GM18907 (cell line): Measurements from ENCODE around the gene PLA2G15.
A peak's percentile ranks its signal among the peaks of the same experiment; 100 is the strongest.

Source experiments
- ATAC-seq: cut with Tn5 transposase; IDR thresholded peaks from one replicate; pipeline ENCODE4 v1.9.1; 2021; ENCODE audit warnings: mild to moderate bottlenecking, moderate library complexity; ENCODE audit not compliant: unreplicated experiment

PLA2G15 gene

DNA sequence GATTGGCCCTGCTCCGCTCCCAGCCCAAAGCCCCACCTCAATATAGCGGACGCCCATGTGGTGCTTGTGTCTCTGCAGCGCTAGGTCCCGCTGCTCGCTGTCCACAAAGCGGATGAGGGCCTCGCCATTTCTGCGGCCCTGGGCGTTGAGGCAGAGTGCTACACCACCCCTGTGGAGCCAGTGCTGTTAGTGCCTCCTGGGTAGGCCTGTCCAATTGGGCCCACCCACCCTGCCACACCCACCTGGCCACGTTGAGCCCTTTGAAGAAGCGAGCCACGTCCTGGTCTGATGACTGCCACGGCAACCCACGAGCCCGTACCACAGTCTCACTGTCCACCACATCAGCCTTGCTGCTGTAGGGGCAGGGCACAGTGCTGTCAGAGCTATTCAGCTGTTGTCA, 12.8 kb upstream of the PLA2G15 start:
- no peak for ATAC-seq

DNA sequence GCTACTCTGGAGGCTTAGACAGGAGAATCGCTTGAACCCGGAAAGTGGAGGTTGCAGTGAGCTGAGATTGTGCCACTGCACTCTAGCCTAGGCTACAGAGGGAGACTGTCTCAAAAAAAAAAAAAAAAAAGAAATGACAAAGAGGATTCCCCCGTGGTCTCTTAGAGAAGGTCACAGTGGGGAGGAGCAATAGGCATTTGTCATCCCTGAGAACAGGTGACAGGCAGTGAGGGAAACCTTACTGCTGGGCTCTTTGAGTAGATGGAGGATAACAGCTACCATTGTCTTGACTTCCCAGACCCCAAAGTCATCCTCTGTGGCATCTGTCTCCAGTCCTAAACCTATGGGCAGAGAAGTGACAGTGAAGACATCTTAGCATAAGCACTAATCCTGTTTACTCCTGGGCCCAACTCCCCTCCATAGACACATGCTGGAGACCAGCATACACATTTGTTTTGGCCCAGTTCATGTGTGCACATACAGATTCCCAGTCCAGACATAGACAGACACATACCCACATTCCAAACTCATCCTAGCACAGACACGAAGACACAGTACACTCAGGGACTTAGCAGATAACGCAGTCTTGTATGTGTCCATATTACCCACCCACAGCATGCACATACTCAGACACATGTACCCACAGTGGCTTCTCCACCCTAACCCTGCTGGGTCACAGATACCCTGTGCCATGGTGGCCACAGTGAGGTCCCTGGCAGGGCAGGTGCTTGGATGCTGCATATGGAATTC, 11.9 kb upstream of the PLA2G15 start:
- ATAC-seq = no peak

DNA sequence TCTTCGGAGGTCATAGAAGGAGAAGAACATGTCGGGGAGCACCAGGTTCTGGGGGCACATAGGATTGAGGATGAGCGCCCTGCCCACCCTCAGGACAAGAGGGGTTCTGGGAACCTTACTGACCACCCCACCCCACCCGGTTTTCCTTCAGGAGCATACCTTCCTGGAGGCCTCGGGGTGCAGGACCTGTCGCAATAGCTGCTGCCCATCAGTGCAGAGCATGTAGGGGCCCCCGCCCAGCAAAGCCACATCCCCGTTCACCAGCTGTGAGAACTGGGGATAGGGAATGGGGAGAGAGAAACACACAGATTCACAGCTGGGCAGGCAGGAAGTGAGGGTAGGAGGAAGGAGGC, 11.4 kb upstream of the PLA2G15 start:
- no peak for ATAC-seq

DNA sequence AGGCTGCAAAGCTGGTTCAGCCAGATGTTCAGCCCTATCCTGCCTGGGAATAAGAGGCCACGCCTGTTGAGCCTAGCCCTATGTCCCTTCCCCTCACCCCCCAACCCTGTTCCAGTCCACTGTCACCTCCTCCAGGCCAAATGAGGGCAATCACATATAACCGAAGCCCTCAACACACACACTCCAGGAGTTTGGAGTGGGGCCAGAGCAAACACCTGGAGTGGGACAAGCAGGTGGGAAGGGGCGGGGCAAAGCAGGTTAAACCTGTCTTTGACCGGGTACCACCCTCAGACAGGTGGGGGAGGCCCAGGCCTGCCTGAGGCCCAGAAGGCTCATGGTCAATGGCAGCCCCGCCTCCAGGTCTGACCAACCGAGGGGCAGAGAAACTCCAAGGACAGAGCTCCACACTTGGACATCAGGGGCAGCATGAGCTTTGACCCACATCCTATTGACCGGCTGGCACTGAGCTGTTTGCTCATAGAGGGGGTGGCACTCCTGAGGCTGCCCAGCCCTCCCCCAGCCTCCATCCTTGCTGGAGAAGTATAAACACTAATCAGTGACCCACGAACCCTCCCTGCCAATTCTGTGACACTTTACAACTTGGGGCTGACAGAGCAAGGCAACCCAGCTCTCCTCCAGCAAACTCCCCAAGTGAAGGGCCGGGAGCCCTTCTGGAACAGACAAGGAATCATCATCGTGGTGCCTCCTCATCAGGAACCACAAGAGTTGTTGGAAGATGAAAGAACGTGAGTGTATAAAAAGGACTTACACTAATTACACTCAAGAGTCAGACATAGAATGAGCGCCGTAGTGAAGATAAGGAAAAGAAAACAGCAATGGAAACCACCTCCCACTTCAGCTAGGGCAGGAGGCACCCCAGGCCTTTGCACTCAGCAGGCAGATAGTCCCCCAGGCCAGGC, 10.7 kb upstream of the PLA2G15 start:
- no peak for ATAC-seq

DNA sequence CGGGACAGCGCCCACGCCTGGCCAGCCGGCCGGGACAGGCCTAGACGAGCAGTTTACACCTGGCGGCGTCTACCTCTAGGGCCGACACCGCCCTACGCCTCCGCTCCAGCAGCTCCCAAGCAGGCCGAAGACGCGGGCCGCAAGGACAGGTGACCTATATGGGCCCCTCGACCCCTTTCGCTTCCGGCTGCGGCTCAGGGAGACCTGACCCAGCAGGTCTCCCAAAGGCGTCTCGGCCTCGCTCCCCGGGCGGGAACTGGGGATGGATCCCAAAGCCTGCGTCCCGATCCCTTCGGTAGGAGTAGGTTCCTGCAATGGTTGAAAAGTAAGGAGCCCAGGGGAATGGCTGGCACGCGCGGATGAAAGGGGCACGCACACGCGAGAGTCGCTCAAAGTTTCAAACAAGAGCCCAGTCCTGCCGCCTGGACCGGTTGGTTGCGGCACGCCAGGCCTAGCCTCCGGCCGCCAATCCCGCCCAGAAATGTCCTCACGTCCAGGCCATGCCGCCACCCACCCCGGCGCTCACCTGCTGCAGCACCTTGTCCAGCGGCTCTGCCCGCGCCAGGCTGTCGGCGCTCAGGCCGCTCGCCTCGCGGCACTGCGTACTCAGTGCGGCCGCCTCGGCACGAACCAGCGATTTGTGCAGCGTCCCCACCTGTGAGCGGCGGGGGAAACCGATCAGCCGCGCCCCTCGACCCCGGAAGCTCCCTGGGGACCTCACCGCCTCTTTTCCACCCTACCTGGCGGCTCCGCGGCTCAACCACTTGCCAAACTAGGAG, 9.9 kb upstream of the PLA2G15 start:
- no peak for ATAC-seq

DNA sequence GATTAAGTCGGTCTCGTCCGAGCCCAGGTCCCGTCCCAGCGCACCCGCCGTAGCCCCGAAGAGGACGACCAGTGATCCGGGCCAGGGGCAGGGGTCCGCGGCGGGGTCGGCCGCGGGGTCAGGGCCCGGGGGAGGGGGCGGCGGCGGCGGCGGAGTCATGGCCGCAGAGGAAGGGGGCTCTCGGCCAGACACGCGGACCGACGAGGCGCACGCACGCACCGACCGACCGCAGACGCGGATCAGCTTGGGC, 9.4 kb upstream of the PLA2G15 start, which contains the start of gene ESRP2:
Gene ESRP2 (minus strand): TSS at position 241 of the 250 bp plus-strand sequence. CDS start 82 bp downstream, at position 159.
- no peak for ATAC-seq

DNA sequence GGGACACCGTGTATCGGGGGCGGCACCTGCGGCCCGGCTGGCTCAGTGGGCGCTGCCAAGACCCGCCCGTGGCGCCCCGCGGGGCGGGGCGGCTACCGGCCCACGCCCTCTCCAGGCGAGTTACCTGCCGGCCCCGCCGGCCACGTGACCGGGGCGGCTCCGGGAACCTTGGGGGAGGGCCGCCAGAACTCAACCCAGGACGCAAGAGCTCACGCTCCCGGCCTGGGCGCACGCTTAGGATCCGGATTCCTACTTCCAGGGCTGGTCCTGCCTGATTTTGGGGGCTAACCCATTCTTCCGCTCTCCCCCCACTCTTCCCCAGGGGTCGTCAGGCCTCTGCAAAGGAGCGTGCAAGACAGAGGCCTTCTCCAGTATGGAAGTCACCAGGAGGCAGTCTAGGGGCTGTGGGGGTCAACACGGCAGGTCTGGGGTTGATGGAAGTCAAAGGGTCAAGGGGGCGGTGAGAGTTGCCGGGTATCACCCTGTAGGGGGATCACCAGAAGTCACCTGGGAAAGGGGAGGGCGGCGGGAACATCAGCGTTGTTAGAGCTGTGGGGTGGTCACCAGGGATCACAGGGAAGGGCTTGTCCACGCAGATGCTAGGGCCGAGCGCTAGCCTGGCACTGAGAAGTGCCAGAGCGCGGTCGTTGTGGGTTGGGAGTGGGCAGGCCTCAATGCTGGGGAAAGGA, 8.9 kb upstream of the PLA2G15 start:
- ATAC-seq = no peak

DNA sequence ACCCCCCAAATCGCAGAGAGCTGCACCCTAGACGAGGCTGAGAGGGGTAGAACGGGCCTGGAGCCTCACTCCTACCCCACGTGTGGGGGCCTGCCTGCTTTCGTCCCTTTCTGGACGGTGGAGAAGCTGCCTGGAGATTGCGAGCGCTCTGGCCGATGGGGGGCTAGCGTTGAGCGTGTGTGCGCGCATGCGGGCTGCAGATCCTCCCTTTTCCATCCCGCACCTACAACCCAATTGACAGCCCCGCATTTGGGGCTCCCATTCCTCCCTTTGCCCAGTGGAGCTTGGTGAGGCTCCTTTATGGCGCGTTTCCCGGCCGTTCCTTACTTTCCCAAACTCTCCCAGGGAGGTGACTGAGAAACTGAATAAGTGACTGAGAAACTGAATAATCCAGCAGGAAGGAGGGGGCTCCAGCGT, 8.3 kb upstream of the PLA2G15 start:
- no peak for ATAC-seq

DNA sequence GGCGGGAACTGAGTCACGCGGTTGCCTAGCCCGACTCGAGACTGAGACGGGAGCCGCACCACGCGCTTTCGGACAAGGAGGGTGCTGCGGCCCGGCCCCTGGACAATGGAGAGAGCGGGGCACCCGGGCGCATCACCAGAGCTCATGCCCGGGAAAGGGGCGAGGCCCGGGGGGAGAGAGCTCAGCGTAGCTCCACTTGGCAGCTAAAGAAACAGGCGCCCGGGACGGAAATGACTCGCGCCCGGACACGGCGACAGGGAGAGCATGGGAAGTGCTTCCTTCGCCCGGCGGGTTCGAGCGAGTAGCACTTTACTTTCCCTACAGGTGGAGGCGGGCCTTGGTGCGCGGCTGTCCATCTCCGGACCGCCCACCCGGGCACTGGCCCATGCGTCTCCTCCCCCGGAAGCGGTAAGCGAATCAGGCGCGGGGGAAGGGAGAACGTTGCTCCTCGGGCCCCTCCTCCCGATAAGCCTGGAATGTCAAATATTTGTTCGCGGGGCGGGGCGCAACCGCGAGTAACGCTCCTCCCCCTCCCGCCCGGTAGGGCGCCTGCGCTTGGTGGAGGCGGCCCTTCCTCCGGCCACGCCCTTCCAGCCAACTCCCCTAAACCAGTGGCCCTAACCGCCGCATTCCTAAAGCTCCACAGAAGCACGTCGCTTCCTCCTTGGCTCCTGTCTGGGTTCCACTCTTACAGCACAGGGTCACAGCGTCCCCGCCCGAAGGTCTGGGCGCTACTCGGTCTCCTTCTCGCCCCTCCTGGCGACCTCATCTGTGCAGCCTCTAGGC, 7.7 kb upstream of the PLA2G15 start:
- ATAC-seq = peak; percentile 85

DNA sequence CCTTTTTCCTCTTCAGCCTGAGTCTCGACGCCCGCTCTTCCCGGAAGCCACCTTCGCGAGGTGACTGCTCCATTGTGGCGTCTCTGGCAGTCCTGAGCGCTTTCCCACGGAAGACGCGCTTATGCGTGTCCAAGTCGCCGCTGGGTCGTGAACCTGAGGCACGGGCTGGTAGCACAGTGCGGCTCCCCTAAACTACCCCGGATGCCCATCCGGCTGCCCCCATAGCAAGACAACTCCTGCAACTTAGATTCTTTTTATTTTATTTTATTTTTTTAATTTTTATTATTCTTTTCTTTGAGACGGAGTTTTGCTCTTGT, 7.2 kb upstream of the PLA2G15 start:
- no peak for ATAC-seq

DNA sequence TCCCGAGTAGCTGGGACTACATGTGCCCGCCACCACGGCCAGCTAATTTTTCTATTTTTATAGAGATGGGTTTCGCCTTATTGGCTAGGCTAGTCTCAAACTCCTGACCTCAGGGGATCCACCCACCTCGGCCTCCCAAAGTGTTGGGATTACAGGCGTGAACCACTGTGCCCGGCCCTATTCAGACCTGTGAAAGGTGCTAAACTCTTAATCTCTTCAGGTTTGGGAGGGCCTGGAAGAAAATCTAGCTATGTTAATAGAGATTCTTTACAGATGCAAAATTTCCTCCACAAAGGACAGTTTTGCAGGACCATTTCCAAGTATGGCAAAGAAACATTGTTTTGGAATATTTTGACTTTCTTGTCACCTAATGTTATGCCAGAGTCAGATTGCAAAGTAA, 3.1 kb upstream of the PLA2G15 start:
- ATAC-seq = no peak

DNA sequence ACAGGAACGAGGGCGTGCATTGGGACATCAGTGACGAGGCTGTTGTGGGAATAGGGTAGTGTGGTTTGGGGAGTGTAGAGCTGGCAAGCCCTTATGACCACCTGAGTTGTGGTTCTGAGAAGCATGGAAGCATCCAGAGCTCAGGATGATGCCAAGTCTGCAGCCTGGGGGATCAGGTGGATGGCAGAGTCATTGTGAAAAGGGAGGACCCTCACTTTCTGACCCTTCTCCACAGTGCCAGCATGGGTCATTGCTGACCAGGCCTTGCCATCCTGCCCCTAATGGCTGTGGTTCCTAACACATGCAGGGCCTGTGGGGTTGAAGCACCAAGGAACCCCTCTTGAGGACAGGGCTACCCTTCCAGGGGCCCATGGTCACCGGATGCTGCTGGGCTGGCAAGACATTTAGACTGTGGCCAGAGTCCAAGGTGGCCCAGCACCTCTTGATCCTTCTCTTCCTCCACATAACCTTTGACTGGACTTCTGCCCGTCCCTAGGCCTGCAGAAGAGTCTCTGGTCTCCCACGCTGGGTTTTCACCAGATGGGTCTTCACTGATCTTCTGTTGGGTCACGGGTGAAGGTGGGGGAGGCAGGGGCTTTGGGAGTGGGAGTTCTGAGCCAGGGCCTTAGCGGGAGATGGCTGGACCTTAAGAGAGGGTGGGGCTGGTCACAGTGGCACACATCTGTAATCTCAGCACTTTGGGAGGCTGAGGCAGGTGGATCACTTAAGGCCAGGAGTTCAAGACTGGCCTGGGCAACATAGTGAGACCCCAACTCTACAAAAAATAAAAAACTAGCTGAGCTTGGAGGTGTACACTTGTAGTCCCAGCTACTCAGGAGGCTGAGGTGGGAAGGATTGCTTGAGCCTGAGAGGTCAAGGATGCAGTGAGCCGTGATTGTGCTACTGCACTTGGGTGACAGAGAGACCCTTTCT, 2.0 kb upstream of the PLA2G15 start:
- ATAC-seq = no peak

DNA sequence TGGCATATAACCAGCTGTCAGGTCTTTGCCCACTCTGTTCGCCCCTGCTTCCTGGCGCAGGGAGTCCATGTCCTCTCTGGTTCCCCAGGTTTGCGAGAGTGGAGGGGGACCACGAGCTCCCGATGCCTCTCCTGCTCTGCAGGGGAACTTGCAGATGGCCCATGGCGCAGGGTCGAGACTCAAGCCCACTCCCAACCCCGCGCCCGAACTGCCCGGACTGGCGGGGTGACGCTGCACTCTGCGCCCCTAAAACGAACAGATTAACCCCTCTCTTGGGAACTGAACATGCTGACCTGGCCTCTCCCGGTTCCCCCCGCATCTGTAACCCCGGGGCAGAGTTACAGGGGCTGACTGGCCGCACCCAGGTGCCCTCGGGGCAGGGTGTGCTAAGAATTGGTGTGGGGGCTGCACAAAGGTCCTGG, 681 bp upstream of the PLA2G15 start:
- ATAC-seq = no peak

DNA sequence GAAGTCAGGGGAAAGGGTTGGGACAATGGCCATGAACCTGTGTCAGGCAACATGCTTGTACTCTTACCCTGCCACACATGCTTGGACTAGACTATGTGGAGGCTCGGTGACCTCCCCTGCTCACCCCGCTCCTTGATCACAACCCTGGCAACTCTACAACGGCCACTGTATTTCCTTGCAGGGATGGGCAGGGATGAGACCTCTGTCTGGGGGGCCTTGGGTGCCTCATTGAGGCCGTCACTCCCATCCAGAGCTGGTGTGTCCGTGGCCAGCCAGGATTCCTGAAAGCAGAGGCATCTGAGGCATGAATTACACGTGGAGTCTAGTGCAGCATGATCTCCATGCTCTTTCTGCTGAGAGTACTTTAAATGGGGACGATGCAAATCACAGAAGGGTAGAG, 948 bp downstream of the PLA2G15 start:
- no peak for ATAC-seq

DNA sequence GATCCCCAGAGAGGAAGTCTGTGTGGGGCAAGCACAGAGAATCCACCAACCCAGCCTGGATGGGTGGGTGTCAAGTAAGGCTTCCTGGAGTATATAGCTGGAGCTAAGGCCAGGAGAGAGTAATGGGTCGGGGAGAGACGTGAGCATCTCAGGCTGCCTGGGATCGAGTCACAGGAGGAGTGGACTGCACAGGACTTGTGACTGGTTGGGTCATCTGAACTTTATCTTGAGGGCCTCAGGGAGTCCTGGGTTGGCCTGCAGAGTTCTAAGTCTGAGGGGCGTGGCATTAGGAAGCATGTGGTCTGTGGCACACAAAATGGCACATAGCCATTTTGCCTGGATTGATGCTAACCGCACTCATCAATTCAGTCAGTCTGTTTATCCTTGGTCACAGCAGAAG, 1.5 kb downstream of the PLA2G15 start:
- ATAC-seq = no peak

DNA sequence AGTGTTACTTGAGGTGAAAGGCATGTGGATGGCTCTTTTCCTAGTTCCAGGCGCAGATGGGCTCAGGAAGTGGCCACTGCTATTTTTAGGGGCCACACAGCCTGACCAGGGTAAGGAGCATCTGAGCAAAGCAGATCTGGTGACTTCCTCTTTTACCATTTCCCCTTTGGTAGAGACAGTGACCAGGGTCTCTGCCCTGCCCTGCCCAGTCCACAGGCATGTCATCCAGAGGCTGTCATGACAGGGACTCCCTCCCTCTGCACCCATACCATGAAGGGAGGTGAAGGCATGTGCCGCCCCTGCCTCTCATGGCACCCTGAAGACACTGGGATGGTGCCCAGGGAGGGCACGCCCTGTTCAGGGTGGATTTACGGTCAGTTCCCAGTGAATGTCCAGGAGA, 2.2 kb downstream of the PLA2G15 start:
- no peak for ATAC-seq

DNA sequence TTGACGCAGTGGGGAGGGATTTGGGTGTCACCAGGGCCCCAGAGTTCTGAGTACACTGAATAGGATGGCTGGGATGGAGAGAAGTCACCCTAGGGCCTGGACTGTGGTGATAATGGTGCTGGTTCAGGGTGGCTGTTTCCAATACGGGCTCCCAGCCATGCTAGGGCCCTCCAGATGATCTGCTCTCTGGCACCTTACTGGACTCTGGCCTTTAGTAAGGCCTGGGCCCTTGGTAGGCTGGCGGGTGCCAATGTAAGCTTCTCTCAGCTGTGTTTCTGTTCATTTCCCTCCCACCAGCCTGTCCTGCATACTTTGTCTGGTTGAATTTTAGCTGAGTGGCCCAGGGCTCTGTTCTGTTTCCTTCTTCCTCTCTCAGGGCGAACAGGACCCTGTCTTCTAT, 2.8 kb downstream of the PLA2G15 start:
- no peak for ATAC-seq

DNA sequence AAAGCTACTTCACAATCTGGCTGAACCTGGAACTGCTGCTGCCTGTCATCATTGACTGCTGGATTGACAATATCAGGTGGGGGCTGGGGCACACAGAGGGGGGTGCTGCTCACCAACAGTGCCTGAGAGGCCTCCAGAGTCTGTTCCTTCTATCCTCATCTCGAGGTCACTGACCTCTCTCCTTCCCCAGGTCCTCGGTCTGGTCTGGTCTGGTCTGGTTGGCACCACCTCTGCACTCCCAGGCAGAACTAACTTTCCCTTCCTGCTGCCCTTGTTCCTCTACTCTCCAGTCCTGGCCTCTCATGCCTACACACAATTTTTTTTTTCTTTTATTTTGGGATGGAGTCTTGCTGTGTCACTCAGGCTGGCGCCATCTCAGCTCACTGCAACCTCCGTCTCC, 4.2 kb downstream of the PLA2G15 start:
- ATAC-seq = no peak

DNA sequence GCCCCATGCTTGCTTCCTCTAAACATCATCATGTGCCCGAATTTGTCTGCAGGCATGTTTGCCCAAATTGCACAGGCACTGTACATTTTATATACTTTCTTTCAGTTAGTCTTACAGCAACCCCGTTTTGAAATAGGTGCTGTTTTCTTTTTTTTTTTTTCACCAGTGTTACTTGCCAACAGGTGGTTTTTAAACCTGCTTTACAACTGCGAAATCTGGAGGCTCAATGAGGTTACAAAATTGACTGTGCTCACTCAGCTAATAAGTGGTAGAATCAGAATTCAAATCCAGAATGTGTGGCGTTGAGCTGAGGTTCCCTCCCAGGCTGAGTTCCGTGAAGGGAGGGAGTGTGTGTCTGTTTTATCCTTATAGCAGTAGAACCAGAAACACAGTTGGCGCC, 5.8 kb downstream of the PLA2G15 start:
- ATAC-seq = no peak
